AG08396 (cell line): ENCODE data around the gene ZNF554.
"Not testable (repeated sequence)": the region's sequence is repeated elsewhere in the genome, so short reads cannot be mapped to it uniquely, and the experiment has no call there.

Experiments
- DNase-seq: peaks from one replicate; pipeline ENCODE4 v3.0.0; 2012; ENCODE audit warnings: low spot score, mixed read lengths

The ZNF554 gene

DNA sequence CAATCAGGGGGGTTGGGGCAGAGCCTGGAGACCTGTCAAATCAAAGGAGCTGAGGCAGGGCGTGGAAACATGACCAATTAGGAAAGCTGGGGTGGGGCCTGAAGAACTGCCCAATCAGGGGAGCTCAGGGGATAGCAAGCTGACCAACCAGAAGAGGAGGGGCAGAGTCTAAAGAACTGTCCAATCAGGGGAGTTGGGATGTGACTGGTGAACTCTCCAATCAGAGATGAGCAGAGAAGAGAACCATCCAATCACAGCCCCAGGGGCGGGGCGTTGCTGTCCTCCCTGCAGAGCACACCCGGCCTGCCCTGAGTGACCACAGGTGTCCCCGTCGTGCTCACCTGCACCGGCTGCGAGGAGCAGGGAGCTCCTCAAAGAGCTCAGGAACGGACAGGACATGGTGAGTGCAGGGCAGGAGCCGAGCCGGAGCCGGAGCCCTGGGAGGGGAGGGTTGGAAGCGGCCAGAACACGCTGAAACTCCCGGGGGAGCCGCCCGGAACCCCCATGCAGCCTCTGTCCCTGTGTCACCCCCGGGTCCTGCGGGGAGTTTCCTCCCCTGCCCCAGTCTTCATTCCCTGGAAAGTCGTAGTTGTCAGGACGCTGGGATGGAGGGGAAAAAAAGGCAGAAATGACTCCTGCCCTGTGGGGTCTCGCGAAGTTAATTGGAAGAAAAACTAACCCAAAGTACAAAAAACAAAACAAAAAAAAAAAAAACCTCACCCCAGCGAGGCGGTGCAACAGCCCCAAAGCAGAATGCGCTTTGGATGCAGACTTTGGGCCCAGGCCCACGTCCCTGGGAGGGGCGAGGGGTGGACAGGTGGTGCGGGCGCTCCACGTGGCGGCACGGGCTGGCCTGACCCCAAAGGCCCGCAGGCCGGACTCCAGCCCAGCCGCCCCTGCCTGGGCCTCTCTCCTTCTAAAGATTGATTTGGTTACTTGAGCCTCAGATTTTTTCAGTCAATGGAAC is 47.6 kb downstream of the ZNF554 start, which contains the start of gene ZNF556:
ZNF556 (plus strand) TSS at position 311 of the 967 bp plus-strand sequence; CDS start at position 398, 87 bp downstream.
- peak; percentile 36 for DNase-seq

- no peak for DNase-seq
Measured at GRCh38 chr19:2869618-2870017, 50.0 kb downstream of the ZNF554 start.

- not testable (repeated sequence) for DNase-seq
Measured at GRCh38 chr19:2872175-2872574, 52.5 kb downstream of the ZNF554 start.

- no peak for DNase-seq
Measured at GRCh38 chr19:2877398-2878331, 58.0 kb downstream of the ZNF554 start.

DNA sequence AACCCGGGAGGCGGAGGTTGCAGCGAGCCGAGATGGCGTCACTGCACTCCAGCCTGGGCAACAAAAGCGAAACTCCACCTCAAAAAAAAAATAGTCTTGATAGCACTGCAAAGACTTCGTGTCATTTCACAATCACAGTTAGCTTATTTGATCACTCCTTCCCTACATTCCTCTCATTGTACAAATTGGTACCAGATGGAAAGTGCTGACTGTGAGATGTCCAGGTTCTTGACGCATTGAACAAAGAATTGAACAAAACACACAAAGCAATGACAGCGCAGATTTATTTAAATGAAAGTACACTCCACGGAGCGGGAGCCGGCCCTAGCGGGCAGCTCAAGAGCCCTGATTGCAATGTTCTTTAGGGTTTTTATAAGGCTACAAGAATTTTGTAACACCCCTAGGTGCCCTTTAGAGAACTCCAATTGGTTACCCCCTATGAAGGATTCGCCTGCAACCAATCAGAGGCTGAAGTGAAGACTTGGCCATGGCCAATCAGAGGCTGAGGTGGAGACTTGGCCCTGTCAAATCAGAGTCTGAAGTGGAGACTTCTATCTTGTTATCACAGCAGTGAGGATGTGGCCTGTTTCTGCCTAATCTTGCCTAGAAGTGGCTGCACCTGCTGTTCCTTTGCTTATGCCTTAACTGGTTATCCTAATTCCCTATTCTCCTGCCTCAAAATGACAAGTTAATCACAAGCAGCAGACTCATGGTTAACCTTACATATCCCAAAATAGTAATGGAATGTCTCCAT is 64.2 kb downstream of the ZNF554 start:
- DNase-seq: no peak

- no peak for DNase-seq
Measured at GRCh38 chr19:2885736-2886135, 66.1 kb downstream of the ZNF554 start.
